ENCODE data around the gene EIF3A.

DNA sequence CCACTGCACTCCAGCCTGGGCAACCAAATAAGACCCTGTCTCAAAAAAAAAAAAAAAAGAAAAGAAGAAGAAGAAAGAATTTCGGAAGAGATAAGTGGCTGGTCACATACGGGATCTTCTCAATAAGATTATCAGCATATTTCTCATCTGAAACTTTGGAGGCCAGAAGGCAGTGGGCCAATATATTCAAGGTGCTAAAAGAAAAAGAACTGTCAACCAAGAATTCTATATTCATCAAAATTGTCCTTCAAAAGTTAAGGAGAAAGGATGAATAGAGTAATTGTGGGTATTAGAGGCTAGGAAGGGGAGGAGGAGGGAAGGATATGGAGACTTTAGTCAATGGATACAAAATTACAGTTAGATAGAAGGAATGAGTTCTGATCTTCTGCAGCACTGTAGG, 95.0 kb downstream of the EIF3A start:
- TF ChIP-seq EP300 (IDR thresholded peaks at IDR 0.05) = no peak
- TF ChIP-seq, protein P1, sequence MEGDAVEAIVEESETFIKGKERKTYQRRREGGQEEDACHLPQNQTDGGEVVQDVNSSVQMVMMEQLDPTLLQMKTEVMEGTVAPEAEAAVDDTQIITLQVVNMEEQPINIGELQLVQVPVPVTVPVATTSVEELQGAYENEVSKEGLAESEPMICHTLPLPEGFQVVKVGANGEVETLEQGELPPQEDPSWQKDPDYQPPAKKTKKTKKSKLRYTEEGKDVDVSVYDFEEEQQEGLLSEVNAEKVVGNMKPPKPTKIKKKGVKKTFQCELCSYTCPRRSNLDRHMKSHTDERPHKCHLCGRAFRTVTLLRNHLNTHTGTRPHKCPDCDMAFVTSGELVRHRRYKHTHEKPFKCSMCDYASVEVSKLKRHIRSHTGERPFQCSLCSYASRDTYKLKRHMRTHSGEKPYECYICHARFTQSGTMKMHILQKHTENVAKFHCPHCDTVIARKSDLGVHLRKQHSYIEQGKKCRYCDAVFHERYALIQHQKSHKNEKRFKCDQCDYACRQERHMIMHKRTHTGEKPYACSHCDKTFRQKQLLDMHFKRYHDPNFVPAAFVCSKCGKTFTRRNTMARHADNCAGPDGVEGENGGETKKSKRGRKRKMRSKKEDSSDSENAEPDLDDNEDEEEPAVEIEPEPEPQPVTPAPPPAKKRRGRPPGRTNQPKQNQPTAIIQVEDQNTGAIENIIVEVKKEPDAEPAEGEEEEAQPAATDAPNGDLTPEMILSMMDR (IDR thresholded peaks at IDR 0.05) = no peak
- no peak for TF ChIP-seq POLR2A (IDR thresholded peaks at IDR 0.05)
- TF ChIP-seq POLR2AphosphoS5 (IDR thresholded peaks at IDR 0.05) = no peak
